Ovary (tissue), 3 donors: ENCODE measurements around the gene OR4A16.

Experiments used
- CTCF ChIP-seq, 3 donors: fragments of 450-650 bp in 2 of 3; fragments of 200-600 bp in 1 of 3; IDR thresholded peaks; one replicate each; pipeline versions ENCODE4 v1.5.1 to v1.8.0; 2016 to 2022; ENCODE audit warnings: antibody characterized with exemption in 3 of 3, mild to moderate bottlenecking in 1 of 3
- EP300 ChIP-seq: sonication (generic); formaldehyde crosslinking; IDR thresholded peaks from one replicate; pipeline ENCODE4 v1.6.1; 2017; ENCODE audit warnings: antibody characterized with exemption
- POLR2A ChIP-seq: fragments of 450-650 bp; IDR thresholded peaks from one replicate; pipeline ENCODE4 v1.6.1; 2017; ENCODE audit warnings: antibody characterized with exemption, mild to moderate bottlenecking, moderate library complexity
- donor health status: DM: no; HTN: no; CAD: no.

- TF ChIP-seq CTCF (IDR thresholded peaks at IDR 0.05) (no peak), EP300 (no peak), POLR2A (no peak)
These were observed 14.7 kb downstream of the OR4A16 start for GRCh38 chr11:55357560-55358184.
